ENCODE data around the gene GSTT2B. TPM values are rescaled to one million over a fixed set of nuclear protein-coding genes. Genes with fewer than 3 reads are reported as not detected.
"Not testable (repeated sequence)": the region's sequence is repeated elsewhere in the genome, so short reads cannot be mapped to it uniquely, and the experiment has no call there.

Gene GSTT2B
- total and polyA plus RNA-seq, 8 donors: 4.4 to 59.8 (median 10.8) TPM

DNA sequence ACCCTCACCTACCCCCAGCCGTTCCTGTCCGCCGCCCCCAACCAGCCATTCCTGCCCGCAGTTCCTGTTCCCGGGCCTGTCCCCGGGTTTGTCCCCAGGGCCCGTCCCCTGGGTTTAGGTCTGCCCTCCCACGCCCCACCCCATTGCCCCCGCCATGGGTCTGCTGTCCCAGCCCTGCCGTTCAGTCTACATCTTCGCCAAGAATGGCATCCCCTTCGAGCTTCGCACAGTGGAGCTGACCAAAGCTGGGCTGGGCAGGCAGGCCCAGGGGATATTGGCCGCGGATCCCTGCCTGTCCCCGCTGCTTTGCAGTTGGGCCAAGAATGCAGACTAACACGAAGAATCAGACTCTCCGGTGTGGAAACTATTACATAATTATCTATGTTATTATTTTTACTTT is 11.2 kb downstream of the GSTT2B start:
- intact Hi-C loops (cut with DNase I); H3K27ac ChIP-seq; H3K9me3 ChIP-seq; ATAC-seq; H3K27me3 ChIP-seq; H3K36me3 ChIP-seq; H3K4me3 ChIP-seq; H3K4me1 ChIP-seq; FAIRE-seq: not testable (repeated sequence)
- DNase-seq: peak in 1 of 6 donors; percentile 34
- 78 to 84% methylated on average over 18 of the region's 18 CpGs for WGBS, 2 donors

GRCh38 chr22:23947391-23947790 is 13.6 kb downstream of the GSTT2B start:
- H3K36me3 ChIP-seq; H3K4me1 ChIP-seq; H3K9me3 ChIP-seq; H3K27me3 ChIP-seq; intact Hi-C loops (cut with DNase I); DNase-seq; FAIRE-seq; H3K27ac ChIP-seq; H3K4me3 ChIP-seq: not testable (repeated sequence)
- ATAC-seq: peak in 2 of 4 donors; percentile 55 to 58
- 41% methylated on average over 3 of the region's 3 CpGs; no CpG with 5 or more reads in 1 of the 2 donors for WGBS, 2 donors

DNA sequence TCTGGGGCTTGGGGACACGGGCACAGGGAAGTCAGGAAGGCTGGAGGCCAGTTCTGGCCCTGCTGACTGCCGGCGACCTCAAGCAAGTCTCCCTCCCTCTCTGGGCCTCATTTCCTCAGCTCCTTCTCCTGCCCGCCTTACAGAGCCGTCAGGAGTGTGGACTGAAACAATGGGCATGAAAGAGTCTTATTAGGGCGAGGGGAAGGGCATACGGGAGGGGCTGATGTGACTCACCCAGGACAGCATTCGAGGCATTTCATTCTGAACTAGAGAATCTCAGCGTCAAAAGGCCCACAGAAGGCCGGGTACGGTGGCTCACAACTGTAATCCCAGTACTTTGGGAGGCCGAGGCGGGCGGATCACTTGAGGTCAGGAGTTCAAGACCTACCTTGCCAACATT is 20.8 kb downstream of the GSTT2B start:
- no CpG with 5 or more reads among the region's 14 CpGs for WGBS, 2 donors
- FAIRE-seq: not testable (repeated sequence)

DNA sequence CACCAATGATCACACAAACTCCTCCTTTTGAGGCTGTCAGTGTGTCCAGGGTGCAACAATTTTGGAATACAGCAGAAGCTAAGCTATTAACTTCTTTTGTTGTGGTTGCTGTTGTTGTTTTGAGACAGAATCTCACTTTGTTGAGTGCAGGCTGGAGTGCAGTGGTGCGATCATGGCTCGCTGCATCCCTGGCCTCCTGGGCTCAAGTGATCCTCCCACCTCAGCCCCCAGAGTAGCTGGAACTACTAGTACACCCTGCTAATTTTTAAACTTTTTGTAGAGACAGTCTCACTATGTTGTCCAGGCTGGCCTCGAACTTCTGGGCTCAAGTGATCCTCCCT is 22.0 kb downstream of the GSTT2B start:
- FAIRE-seq (no peak), DNase-seq (no peak), ATAC-seq (no peak)
- H3K4me1 ChIP-seq: peaks cover 0 to 6% (median 5%) of the 10 kb centered on the region in 3 donors
- H3K9me3 ChIP-seq: no peaks in the 10 kb centered on the region
- TF ChIP-seq CTCF (IDR thresholded peaks at IDR 0.05): no peak
- H3K27ac ChIP-seq: no peak overlapping the region
- no peaks in the 10 kb centered on the region for H3K27me3 ChIP-seq
- 63 to 79% methylated on average over 3 of the region's 3 CpGs for WGBS, 2 donors
- H3K36me3 ChIP-seq: no peaks in the 10 kb centered on the region
- H3K4me3 ChIP-seq: no peak overlapping the region
- intact Hi-C loops (cut with DNase I): no loop called here

More for the DNA sequence above, 20.8 kb downstream of the GSTT2B start:
- DNase-seq; H3K36me3 ChIP-seq; H3K9me3 ChIP-seq; H3K27ac ChIP-seq; H3K4me1 ChIP-seq; H3K27me3 ChIP-seq; ATAC-seq; H3K4me3 ChIP-seq; intact Hi-C loops (cut with DNase I): not testable (repeated sequence)

DNA sequence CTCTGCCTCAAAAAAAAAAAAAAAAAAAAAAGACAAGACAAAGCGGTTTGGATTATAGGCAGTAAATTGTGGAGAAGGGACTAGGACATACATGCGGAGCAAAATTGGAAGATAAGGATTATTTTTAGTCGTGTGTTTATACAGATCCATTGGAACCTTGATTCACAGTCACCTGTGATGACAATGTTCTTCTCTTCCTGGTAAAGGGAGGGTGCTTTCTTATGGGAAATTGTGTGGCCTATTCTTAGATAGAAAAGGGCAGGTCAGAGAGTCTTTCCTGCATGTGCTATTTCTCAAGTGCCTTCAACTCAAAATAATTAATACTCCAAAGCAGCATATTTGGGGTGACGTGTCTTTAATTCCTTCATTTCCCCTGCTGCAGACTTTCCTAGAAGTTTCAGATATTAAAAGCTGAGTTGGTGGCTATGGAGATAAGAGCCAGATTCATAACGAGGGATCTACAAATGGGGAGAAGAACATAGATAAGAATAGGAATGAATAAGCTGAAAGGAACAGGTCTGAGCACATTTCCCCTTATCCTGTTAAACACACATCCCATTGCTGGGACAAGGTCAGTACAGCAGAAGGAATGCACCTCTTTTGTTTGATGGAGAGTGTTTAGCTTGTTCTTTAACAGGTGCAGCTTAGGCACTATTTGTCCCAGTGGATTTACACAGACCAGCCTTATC is 22.5 kb downstream of the GSTT2B start:
- peak; percentile 50 to 87 (median 64) for ATAC-seq
- intact Hi-C loops (cut with DNase I): no loop called here
- H3K27ac ChIP-seq: no peak overlapping the region

DNA sequence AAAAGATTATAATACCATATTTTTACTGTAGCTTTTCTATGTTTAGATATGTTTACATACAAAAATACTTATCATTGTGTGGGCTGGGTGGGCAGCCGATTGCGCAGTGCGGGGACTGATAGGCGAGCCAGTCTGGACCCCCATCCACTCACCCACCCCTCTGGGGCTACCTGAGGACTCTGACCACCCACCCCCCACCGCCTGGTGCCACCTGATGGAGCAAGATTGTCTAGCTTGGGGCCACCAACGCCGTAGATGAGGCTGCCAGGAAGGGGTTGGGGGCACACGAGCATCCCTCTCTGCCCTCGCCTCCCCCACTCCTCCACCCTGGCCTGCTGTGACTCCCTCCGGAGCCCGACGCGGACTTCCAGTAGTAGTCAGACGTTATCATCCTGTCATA is 34.4 kb downstream of the GSTT2B start:
- FAIRE-seq (no peak), ATAC-seq (no peak), DNase-seq (no peak)
- 71 to 76% methylated on average over 14 of the region's 14 CpGs for WGBS, 2 donors
- Histone ChIP-seq H3K27me3 (no peaks in the 10 kb centered on the region), H3K27ac (no peak overlapping the region), H3K4me1 (no peaks in the 10 kb centered on the region), H3K36me3 (no peaks in the 10 kb centered on the region), H3K9me3 (no peaks in the 10 kb centered on the region), H3K4me3 (no peak overlapping the region)
- intact Hi-C loops (cut with DNase I): loop anchor here in 1 of 3 donors (10.0 kb wide), 1 partner anchor 48 kb away; the partner anchor contains the start of gene DDT
- no peak for TF ChIP-seq CTCF (IDR thresholded peaks at IDR 0.05)

More for the DNA sequence above, 22.5 kb downstream of the GSTT2B start:
- H3K4me1 ChIP-seq: peaks cover 0 to 6% (median 5%) of the 10 kb centered on the region in 3 donors
- H3K36me3 ChIP-seq: no peaks in the 10 kb centered on the region
- TF ChIP-seq CTCF (IDR thresholded peaks at IDR 0.05): no peak
- H3K4me3 ChIP-seq: no peak overlapping the region
- no peaks in the 10 kb centered on the region for H3K9me3 ChIP-seq
- FAIRE-seq: no peak
- H3K27me3 ChIP-seq: no peaks in the 10 kb centered on the region
- 50 to 56% methylated on average over 5 of the region's 5 CpGs for WGBS, 2 donors
- no peak for DNase-seq

All from pancreas (tissue), 10 donors.